GM21619 (cell line): ENCODE results near the gene IQCF6.
"Not testable (repeated sequence)": the region's sequence is repeated elsewhere in the genome, so short reads cannot be mapped to it uniquely, and the experiment has no call there.

ENCODE experiments used
- ATAC-seq: cut with Tn5 transposase; IDR thresholded peaks from one replicate; pipeline ENCODE4 v1.9.1; 2021; ENCODE audit not compliant: unreplicated experiment

Gene IQCF6

GRCh38 chr3:51779137-51779536 lies at the start of gene IQCF6:
Gene IQCF6 (minus strand): TSS chr3:51779237. CDS start chr3:51779224, 13 bp downstream.
- ATAC-seq, result no peak

- no peak for ATAC-seq
Observed at GRCh38 chr3:51828297-51828696, 49.3 kb upstream of the IQCF6 start.

GRCh38 chr3:51819709-51820406 lies 40.8 kb upstream of the IQCF6 start:
- ATAC-seq, result no peak

GRCh38 chr3:51819151-51819550 lies 40.1 kb upstream of the IQCF6 start:
- no peak for ATAC-seq

DNA sequence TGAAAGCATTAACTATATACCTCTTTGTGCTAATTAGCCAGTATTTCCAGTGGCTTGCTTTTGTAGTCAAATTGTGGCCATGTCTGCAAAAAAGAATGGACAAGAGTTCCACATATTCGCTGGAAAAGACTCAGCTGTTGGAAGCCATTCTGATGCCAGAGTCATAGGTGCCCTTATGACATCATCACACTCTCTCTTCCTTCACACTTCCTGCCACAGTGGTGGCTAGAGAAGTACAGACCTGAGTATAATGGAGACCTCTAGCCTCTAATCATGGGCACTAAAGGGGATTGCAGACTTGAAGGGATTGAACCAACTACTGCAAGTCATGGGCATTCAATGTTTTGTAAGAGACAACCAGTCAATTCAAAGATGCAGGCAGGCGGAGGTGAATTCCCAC lies 38.3 kb upstream of the IQCF6 start:
- no peak for ATAC-seq

- ATAC-seq, result no peak
Observed at GRCh38 chr3:51816723-51817122, 37.7 kb upstream of the IQCF6 start.

GRCh38 chr3:51815614-51816013 lies 36.6 kb upstream of the IQCF6 start:
- no peak for ATAC-seq

- ATAC-seq, result no peak
Observed at GRCh38 chr3:51814034-51814433, 35.0 kb upstream of the IQCF6 start.

DNA sequence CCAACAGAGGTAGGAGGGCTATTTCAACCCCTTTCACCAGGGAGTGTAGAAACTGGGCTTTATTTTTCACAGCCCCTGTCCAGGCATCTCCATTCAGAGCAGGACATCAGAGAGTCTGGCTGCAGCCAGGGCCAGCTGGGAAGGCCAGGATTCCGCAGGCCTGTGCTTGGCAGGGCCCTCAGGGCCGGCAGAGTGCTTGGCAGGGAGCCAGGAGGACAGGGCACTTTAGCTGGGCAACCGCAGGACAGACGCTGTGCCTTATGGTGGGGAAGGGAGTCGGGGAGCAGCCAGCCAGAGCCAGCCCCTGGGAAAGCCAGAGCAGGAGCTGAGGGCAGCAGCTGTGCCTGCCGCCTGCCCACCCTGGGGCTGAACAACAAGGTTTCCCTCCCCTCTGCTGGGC lies 34.5 kb upstream of the IQCF6 start:
- no peak for ATAC-seq

- no peak for ATAC-seq
Observed at GRCh38 chr3:51808934-51809333, 29.9 kb upstream of the IQCF6 start.

GRCh38 chr3:51802106-51802703 lies 23.2 kb upstream of the IQCF6 start:
- no peak for ATAC-seq

GRCh38 chr3:51800750-51801125 lies 21.7 kb upstream of the IQCF6 start:
- no peak for ATAC-seq

- ATAC-seq, result no peak
Observed at GRCh38 chr3:51799879-51800749, 21.1 kb upstream of the IQCF6 start.

- ATAC-seq, result no peak
Observed at GRCh38 chr3:51798411-51798963, 19.4 kb upstream of the IQCF6 start.

- no peak for ATAC-seq
Observed at GRCh38 chr3:51796854-51797253, 17.8 kb upstream of the IQCF6 start.

- no peak for ATAC-seq
Observed at GRCh38 chr3:51794206-51794605, 15.2 kb upstream of the IQCF6 start.

DNA sequence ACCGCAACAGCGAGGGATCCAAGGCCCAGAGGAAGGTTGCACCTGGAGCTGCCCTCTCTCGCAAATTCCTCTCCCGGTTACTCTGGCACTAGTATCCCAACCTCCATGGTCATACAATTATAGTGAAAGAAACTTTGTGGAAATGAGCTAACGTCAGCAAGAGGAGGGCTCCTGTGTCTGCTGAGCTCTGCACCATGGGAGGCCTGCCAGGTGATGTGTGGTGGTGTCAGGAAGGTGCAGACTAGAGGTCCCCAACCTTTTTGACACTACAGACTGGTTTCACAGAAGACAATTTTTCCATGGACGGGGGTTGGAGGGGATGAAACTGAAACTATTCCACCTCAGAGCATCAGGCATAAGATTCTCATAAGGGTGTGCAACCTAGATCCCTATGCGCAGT lies 13.2 kb upstream of the IQCF6 start:
- ATAC-seq, result no peak

- ATAC-seq, result no peak
Observed at GRCh38 chr3:51789437-51789836, 10.4 kb upstream of the IQCF6 start.

DNA sequence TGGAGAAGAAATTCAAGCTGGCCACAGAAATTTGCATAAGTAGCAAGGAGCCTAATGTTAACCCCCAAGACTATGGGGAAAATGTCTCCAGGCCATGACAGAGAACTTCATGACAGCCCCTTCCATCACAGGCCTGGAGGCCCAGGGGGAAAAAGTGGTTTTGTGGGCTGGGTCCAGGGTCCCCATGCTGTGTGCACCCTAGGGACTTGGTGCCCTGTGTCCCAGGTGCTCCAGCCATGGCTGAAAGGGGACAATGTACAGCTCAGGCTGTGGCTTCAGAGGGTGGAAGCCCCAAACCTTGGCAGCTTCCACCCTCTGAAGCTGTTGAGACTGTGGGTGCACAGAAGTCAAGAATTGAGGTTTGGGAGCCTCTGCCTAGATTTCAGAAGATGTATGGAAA lies 8.5 kb upstream of the IQCF6 start:
- ATAC-seq, result not testable (repeated sequence)

- ATAC-seq, result no peak
Observed at GRCh38 chr3:51786267-51786666, 7.2 kb upstream of the IQCF6 start.

DNA sequence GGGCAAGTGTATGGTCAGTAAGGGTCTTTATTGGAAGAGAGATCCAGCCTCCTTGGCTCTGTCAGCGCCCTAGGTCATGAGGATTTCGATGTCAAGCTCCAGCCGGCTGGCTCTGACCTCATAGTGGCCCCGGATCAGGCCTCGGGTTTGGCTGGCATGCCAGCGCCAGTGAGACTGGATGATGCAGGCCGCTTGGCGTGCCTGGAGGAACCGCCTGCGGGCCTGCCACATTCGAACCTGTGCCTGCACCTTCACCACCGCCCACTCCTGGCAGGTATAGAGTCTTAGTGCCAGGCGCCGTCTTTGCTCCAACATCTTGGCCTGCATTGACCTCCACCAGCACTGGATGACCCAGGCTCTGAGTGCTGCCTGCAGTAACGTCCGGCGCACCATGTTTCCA lies 483 bp downstream of the IQCF6 start:
- ATAC-seq, result no peak

DNA sequence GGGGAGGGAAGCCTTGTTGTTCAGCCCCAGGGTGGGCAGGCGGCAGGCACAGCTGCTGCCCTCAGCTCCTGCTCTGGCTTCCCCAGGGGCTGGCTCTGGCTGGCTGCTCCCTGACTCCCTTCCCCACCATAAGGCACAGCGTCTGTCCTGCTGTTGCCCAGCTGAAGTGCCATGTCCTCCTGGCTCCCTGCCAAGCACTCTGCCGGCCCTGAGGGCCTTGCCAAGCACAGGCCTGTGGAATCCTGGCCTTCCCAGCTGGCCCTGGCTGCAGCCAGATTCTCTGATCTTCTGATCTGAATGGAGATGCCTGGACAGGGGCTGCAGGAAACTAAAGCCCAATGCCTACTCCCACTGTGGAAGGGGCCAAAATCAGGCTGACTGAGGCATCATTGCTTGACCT lies 1.1 kb downstream of the IQCF6 start:
- ATAC-seq, result no peak
